H7 (cell line): ENCODE measurements around the gene IKBKG. TPM values are rescaled to one million over a fixed set of nuclear protein-coding genes. Genes with fewer than 3 reads are reported as not detected.
"Not testable (repeated sequence)": the region's sequence is repeated elsewhere in the genome, so short reads cannot be mapped to it uniquely, and the experiment has no call there.

Source experiments
- DNase-seq: peaks from one replicate; pipeline ENCODE4 v3.0.0; 2012
- H3K27me3 ChIP-seq: 2 replicates; pipeline ENCODE4 v1.6.0; 2011; ENCODE audit warnings: mild to moderate bottlenecking, low read length; ENCODE audit not compliant: control insufficient read depth, insufficient read depth
- H3K36me3 ChIP-seq: replicated peaks from 2 replicates; pipeline ENCODE4 v1.5.1; 2011; ENCODE audit warnings: low read length; ENCODE audit not compliant: control insufficient read depth, insufficient read depth
- H3K4me3 ChIP-seq: 2 replicates; pipeline ENCODE4 v1.5.1; 2011; ENCODE audit warnings: low read depth, mild to moderate bottlenecking, control low read depth, low read length, moderate library complexity; ENCODE audit not compliant: insufficient read depth
- total RNA-seq: library from RNA; depleted of rRNA; stranded (reverse); fragments of >200 nt; shearing (Covaris generic); gene quantifications from 2 replicates; pipeline ENCODE4 v1.2.3, GENCODE V29; 2014

Gene IKBKG
- total RNA-seq, 1 experiment from 2014 or later = 22.1 TPM

DNA sequence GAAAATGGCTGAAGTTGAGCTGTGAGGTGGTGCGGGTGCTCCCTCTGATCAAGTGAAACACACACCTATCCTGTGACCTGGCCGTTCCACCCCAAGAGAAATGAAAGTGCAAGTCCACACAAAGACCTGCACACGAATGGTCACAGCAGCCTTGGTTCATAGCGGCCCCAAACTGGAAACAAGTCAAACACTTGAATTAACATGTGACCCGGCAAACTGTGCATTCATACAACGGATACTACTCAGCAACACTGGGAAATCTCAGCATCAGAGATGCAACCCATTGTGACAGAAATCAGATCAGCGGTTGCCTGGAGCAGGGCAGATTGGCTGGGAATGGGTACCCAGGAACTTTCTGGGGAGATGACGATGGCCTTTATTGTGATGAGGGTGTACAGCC, 8.3 kb upstream of the IKBKG start:
- Histone ChIP-seq H3K27me3 (no peaks in the 10 kb centered on the region), H3K4me3 (no peak overlapping the region), H3K36me3 (peaks cover 1% of the 10 kb centered on the region; the same call in 1 of the 2 replicates)
- no peak for DNase-seq

- not testable (repeated sequence) for H3K36me3 ChIP-seq, H3K27me3 ChIP-seq, H3K4me3 ChIP-seq, DNase-seq
Observed at GRCh38 chrX:154540365-154540764, 7.1 kb upstream of the IKBKG start.

DNA sequence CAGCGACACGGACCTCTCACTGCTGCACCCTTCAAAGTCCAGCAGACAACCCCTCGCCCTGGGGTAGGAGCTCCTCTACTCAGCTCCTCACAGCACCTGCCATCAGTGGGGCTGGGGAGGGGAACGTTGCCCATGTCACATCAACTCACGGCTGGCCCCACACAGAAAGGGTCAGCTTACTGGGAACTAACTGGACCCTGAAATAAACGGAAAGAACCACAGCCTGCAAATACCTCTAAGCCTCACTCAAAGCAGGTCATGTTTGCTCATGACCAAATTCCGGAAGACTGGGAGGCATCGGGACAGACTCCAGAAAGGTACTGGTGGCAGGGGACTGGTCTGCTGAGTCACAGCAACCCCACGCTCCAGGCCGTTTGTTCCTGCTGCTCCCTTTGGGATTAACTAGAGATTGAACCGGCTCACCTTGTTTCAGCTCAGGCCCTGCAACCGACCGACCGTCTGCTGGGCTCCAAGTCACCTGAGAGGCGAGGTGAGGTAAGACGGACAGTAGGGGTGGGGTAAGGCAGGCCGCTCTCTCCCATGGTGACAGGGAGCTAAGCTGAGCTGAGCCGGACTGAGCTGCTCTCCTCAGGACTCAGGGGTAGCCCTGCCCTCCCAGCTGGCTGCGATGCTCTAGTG, 6.4 kb upstream of the IKBKG start:
- DNase-seq = no peak
- Histone ChIP-seq H3K27me3 (no peaks in the 10 kb centered on the region), H3K4me3 (no peak overlapping the region), H3K36me3 (no peaks in the 10 kb centered on the region; the same call in 1 of the 2 replicates)

DNA sequence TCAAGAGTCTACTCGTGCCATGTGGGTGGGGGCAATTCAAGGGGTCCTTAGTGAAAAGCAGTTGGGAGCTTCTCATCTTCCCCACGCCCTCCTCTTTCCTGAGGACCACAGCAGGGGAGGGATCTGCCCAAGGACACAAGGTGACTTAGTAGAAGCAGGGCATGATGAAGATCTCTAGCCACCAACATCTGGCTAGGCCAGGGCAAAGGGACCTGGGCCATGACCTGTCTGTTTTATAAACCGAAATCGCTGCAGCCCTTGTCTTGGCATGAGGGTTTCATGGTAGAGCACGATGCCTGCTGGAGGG, 5.9 kb upstream of the IKBKG start:
- Histone ChIP-seq H3K36me3 (no peaks in the 10 kb centered on the region; the same call in 1 of the 2 replicates), H3K4me3 (no peak overlapping the region), H3K27me3 (no peaks in the 10 kb centered on the region)
- no peak for DNase-seq

DNA sequence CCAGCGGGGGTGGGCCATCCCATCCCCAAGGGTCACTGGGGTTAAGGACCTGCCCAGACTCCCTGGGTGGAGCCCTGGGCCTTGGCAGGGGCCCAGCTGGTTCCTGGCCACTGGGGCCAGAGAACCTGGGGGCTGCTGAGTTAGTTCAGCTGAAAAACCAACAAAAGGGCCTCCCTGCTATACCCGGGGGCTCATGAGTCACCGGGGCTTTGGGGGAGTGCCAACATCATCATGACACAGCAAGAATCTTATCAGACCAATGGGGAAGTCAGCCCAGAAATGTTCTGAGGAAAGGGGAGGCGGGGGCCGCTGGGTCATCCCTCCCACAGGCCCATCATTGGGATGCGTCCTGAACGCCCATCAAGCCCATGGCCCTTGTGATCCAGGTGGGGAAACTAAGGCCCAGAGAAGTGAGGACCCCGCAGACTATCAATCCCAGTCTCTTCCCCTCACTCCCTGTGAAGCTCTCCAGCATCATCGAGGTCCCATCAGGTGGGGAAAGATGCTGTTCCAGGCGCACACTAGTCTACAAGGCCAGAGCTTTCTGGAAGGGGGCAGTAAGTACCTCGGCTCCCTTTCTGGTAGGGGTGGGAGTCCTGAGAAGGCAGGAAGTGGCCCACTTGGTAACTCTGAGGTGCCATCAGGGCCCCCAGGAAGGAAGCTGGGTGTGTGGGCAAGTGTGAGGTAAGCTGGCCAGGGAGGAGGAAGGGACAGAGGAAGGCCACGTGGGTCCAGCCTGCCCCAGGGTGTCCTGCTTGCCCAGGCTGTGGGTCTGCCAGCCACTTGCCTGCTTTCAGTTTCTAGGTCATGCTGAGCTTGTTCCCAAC, 5.3 kb upstream of the IKBKG start:
- no peak overlapping the region for H3K4me3 ChIP-seq
- no peaks in the 10 kb centered on the region for H3K27me3 ChIP-seq
- no peak for DNase-seq
- no peaks in the 10 kb centered on the region; the same call in 1 of the 2 replicates for H3K36me3 ChIP-seq

DNA sequence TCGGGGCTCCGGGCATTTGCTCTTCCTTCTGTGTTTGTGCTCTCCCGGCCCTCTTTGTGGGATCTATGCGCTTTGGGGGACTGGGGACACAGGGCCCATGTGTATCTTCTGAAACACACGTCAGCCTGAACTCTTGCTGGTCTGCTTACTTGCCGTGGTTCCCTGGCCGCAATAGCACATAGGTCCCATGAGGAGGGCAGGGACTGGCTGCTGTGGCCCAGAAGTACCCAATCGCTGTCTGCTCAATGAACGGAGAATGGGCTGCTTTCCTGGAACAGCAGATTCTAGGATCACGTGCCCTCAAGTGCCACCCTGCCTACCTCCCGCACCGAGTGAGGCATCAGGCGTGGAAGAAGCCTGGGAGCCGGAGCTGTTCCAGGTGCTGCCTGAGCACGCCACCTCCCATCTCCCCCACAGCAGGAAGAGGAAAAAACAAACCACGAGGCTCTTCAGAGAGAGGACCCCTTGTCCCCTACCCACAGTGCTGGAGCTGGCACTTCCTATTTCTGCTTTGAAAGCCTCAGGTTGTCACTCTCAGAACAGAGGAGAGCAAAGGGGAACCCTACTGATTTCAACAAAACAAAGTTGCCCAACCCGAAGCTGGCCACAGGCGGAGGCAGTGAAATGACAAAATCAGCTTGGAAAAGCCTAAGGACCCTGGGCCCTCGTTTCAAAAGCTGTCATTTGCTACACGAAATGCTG, 4.5 kb upstream of the IKBKG start:
- Histone ChIP-seq H3K27me3 (no peaks in the 10 kb centered on the region), H3K4me3 (no peak overlapping the region), H3K36me3 (no peaks in the 10 kb centered on the region; the same call in 1 of the 2 replicates)
- no peak for DNase-seq

DNA sequence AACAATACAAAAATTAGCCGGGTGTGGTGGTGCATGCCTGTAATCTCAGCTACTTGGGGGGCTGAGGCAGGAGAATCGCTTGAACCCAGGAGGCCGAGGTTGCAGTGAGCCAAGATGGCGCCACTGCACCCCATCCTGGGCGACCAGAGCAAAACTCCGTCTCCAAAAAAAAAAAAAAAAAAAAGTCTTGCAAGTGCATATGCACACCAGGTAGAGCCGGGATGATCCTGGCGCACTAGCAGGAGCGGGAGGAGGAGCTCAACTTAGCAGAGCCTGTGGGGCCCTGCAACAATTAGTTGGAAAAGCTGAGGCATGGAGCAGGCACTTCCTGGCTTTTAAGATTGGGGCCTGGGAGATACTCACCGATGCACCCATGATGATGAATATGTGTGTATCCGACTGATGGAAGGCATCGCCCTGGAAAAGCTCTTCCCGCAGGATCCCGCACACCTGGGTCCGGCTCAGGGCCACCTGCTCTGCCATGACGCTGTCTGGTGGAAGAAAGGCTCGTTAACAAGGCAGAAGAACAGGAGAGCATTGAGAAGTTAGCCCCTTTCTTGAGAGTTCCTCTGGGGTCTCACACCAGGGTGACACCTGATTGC, 1.6 kb upstream of the IKBKG start:
- no peaks in the 10 kb centered on the region for H3K27me3 ChIP-seq
- peak overlapping the region; percentile 66 for H3K4me3 ChIP-seq
- H3K36me3 ChIP-seq = no peaks in the 10 kb centered on the region; the same call in 1 of the 2 replicates
- no peak for DNase-seq

GRCh38 chrX:154546354-154547244, 821 bp upstream of the IKBKG start, which contains the start of gene G6PD:
G6PD (minus strand) TSS chrX:154546846; CDS start chrX:154546155, 691 bp downstream.
- DNase-seq = peak; percentile 99
- peak within 1 kb of the TSS; percentile 71 for H3K4me3 ChIP-seq
- H3K27me3 ChIP-seq = no peaks in the 10 kb centered on the region
- no peaks in the 10 kb centered on the region; the same call in 1 of the 2 replicates for H3K36me3 ChIP-seq

DNA sequence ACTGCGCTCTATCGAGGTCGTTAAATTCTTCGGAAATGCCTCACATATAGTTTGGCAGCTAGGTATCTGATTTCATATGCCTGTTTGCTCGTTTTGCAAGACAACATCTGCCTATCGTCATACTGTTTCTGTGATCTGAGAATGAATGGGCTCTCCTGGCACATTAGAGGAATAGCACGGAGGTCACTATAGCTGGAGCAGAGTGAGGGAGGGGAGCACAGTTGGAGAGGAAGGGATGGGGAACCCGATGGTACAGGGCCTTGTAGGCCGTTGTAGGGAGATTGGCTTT, 552 bp downstream of the IKBKG start:
- no peak for DNase-seq
- Histone ChIP-seq H3K36me3 (no peaks in the 10 kb centered on the region; the same call in none of the 2 replicates), H3K27me3 (no peaks in the 10 kb centered on the region), H3K4me3 (peak overlapping the region; percentile 71)

GRCh38 chrX:154549766-154550165, 2.3 kb downstream of the IKBKG start:
- Histone ChIP-seq H3K4me3 (no peak overlapping the region), H3K36me3 (no peaks in the 10 kb centered on the region; the same call in none of the 2 replicates), H3K27me3 (no peaks in the 10 kb centered on the region)
- DNase-seq = no peak

DNA sequence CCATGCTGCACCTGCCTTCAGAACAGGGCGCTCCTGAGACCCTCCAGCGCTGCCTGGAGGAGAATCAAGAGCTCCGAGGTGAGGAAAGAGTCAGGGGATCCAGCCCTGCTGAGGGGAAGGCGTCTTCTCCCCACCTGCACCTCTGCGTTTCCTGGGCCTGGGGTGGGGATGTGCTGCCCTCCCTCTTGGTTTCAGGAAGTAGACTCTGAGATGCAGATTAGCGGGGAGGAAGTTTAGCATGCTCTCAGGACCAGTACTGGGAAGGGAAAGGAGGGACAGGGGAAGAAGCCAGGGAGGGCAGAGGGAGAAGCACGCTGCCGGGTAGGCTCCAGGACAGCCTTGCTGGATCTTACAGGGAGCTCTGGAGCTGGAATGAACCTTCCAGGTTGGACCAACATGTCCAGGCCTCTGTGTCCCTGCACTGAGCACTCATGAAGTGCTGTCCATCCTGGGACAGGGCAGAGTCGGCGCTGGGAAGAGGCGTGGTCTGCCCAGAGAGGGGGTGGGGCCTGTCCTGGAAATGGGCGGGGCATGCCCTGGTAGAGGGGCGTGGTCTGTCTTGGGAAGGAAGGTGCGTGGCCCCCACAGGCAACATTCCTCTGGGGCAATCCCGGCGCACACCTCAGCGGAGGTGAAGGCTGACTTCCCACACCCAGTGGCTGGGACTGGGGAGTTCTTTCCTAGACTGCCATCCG, 4.8 kb downstream of the IKBKG start:
- H3K36me3 ChIP-seq, H3K27me3 ChIP-seq, DNase-seq, H3K4me3 ChIP-seq: not testable (repeated sequence)

DNA sequence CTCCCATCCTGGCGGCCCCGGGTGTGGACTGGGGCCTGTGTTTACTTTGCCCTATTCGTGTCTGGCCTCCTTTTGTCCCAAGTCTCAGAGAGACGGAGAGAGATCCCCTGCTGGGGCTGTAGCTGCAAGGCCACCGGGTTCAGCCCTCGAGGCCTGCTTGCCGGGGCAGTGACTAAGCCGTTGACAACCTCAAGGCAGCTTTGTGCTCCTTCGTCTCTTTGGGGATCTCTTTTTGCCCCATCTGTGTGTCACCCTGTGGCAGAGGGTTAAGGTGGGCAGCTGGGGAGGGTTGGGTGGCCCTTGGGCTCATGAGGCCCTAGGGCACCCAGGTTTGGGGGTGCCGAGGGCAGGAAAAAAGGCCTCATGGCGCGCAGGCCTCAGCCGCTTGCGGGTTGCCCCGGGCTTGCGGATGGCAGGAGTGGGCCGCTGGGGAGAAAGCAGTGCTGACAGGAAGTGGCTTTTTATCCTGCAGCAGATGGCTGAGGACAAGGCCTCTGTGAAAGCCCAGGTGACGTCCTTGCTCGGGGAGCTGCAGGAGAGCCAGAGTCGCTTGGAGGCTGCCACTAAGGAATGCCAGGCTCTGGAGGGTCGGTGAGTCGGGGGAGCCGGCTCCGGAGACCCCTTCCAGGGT, 10.8 kb downstream of the IKBKG start:
- H3K27me3 ChIP-seq, H3K4me3 ChIP-seq, H3K36me3 ChIP-seq, DNase-seq: not testable (repeated sequence)

DNA sequence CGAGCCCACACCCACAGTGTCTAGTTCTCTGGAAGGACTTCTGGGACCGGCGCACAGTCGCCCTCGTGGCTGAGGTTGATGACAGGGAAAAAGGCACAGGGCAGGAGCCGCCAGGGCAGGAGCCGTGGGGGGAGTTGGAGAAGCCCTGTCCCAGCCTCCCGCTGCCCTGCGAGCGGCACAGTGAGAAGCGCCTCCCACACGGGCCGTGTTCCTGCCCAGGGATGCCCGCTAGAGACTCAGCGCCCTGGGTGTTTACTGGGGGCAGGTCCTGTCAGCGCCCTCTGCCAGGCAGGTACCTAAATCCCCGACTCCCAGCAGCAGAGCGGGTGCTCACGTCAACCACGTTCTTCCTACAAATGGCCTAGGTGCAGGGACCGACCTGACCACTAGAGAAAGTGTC, 11.5 kb downstream of the IKBKG start:
- not testable (repeated sequence) for H3K36me3 ChIP-seq, DNase-seq, H3K27me3 ChIP-seq, H3K4me3 ChIP-seq
